Caco-2 (cell line): Measurements from ENCODE around the gene NRL. TPM values are rescaled to one million over a fixed set of nuclear protein-coding genes. Genes with fewer than 3 reads are reported as not detected.

ENCODE experiments used
- BruUV-seq: library from RNA; stranded (reverse); fragments of 400-500 nt; replicated peaks from 2 replicates; lab custom pipeline; 2021; lab: Mats Ljungman, UMichigan
- CTCF ChIA-PET: fragments of 300-600 bp; sonication (Branson Sonifier 250); formaldehyde crosslinking; loops from one replicate; lab custom pipeline; 2022; ENCODE audit warnings: antibody characterized with exemption; lab: Charles Lee
- POLR2A ChIA-PET: fragments of 300-600 bp; sonication (Branson Sonifier 250); formaldehyde crosslinking; loops from one replicate; lab custom pipeline; 2022; ENCODE audit warnings: antibody characterized with exemption; lab: Charles Lee
- DNase-seq, 2 experiments: peaks; one replicate each; pipeline versions ENCODE4 v3.0.0 to v3.0.0-alpha.2; 2020 to 2022
- H3K27me3 ChIP-seq: replicated peaks from 2 replicates; pipeline ENCODE4 v1.6.0; 2011; ENCODE audit warnings: low read length; ENCODE audit not compliant: control insufficient read depth, insufficient read depth
- H3K36me3 ChIP-seq: 2 replicates; pipeline ENCODE4 v1.5.1; 2011; ENCODE audit warnings: low read length; ENCODE audit not compliant: control insufficient read depth, insufficient read depth
- H3K4me1 ChIP-seq: fragments of 250-450 bp; sonication (Bioruptor Pico); 2 replicates; pipeline ENCODE4 v1.5.1; 2020; ENCODE audit warnings: mild to moderate bottlenecking
- H3K4me3 ChIP-seq: 2 replicates; pipeline ENCODE4 v1.5.1; 2011; ENCODE audit warnings: low read depth, mild to moderate bottlenecking, control low read depth, low read length
- H3K9me3 ChIP-seq: fragments of 250-450 bp; sonication (Bioruptor Pico); 2 replicates; pipeline ENCODE4 v1.5.1; 2020; ENCODE audit warnings: mild to moderate bottlenecking, moderate library complexity
- H3K27ac Mint-ChIP-seq: one replicate; pipeline ENCODE4 v1.8.0; 2022; ENCODE audit warnings: mixed read lengths; ENCODE audit not compliant: unreplicated experiment
- H3K27me3 Mint-ChIP-seq: one replicate; pipeline ENCODE4 v1.8.0; 2022; ENCODE audit warnings: mixed read lengths; ENCODE audit not compliant: insufficient read depth, unreplicated experiment
- H3K36me3 Mint-ChIP-seq: one replicate; pipeline ENCODE4 v1.8.0; 2022; ENCODE audit warnings: mild to moderate bottlenecking, mixed read lengths; ENCODE audit not compliant: insufficient read depth, unreplicated experiment
- H3K4me1 Mint-ChIP-seq: one replicate; pipeline ENCODE4 v1.8.0; 2022; ENCODE audit warnings: low read depth, mixed read lengths; ENCODE audit not compliant: unreplicated experiment
- H3K4me3 Mint-ChIP-seq: one replicate; pipeline ENCODE4 v1.8.0; 2022; ENCODE audit warnings: mild to moderate bottlenecking, moderate library complexity, mixed read lengths; ENCODE audit not compliant: unreplicated experiment
- H3K9me3 Mint-ChIP-seq: one replicate; pipeline ENCODE4 v1.8.0; 2022; ENCODE audit warnings: mixed read lengths; ENCODE audit not compliant: unreplicated experiment
- CTCF ChIP-seq, 2 experiments: fragments of 200-600 bp in 1 of 2; IDR thresholded peaks; 1 replicate in 1 of 2; 2 replicates in 1 of 2; pipeline versions ENCODE4 v1.5.1 to v1.8.0; 2011 to 2022; ENCODE audit warnings: antibody characterized with exemption in 1 of 2, control low read depth in 1 of 2, inconsistent platforms in 1 of 2, low read depth in 1 of 2, low read length in 1 of 2, mild to moderate bottlenecking in 1 of 2, moderate library complexity in 1 of 2; ENCODE audit not compliant: insufficient read depth in 1 of 2, severe bottlenecking in 1 of 2, unreplicated experiment in 1 of 2
- intact Hi-C: fragments of 100-400 bp; cut with micrococcal nuclease; formaldehyde crosslinking; loops from one replicate; pipeline ENCODE4 v1.10.0; 2022; ENCODE audit not compliant: unreplicated experiment
- total RNA-seq: library from RNA; stranded (reverse); gene quantifications from 2 replicates; pipeline ENCODE4 v1.2.3, GENCODE V29; 2022

The NRL gene
- total RNA-seq, 1 experiment from 2014 or later = 2.1 TPM

GRCh38 chr14:24092505-24093206 lies 22.1 kb downstream of the NRL start:
- H3K36me3 Mint-ChIP-seq = peaks cover 39% of the 10 kb centered on the region
- CTCF ChIA-PET = interaction anchor here (0.7 to 6.4 kb wide), 8 partner anchors 11 to 213 kb away, joined by 3 to 129 read pairs (median 10); partner anchors contain the start of genes DCAF11, NRL and TINF2
- no peak for TF ChIP-seq CTCF (IDR thresholded peaks at IDR 0.05; ENCODE audit: insufficient read depth in 1 of 2, low read depth in 1 of 2, low read length in 1 of 2, severe bottlenecking in 1 of 2, unreplicated experiment in 1 of 2)
- intact Hi-C loops = no loop called here
- no peaks in the 10 kb centered on the region for H3K9me3 Mint-ChIP-seq
- Histone ChIP-seq H3K36me3 (peaks cover 3% of the 10 kb centered on the region), H3K27me3 (no peaks in the 10 kb centered on the region), H3K9me3 (no peaks in the 10 kb centered on the region), H3K4me1 (peaks cover 21% of the 10 kb centered on the region), H3K4me3 (no peak overlapping the region)
- peak overlapping the region; percentile 99 for H3K27ac Mint-ChIP-seq
- peaks cover 24% of the 10 kb centered on the region for H3K4me1 Mint-ChIP-seq
- no peaks in the 10 kb centered on the region for H3K27me3 Mint-ChIP-seq
- no TSS peak for BruUV-seq
- POLR2A ChIA-PET = interaction anchor here (0.9 to 3.2 kb wide), 2 partner anchors 12 to 22 kb away, joined by 3 to 27 read pairs; partner anchors contain the start of genes DCAF11 and NRL
- no peak for DNase-seq
- peak overlapping the region; percentile 97 for H3K4me3 Mint-ChIP-seq

GRCh38 chr14:24092110-24092504 lies 22.6 kb downstream of the NRL start:
- Mint-ChIP-seq H3K27me3 (no peaks in the 10 kb centered on the region), H3K36me3 (peaks cover 38% of the 10 kb centered on the region), H3K27ac (peak overlapping the region; percentile 99), H3K4me3 (no peak overlapping the region), H3K9me3 (no peaks in the 10 kb centered on the region), H3K4me1 (peaks cover 24% of the 10 kb centered on the region)
- BruUV-seq = no TSS peak
- Histone ChIP-seq H3K4me3 (no peak overlapping the region), H3K4me1 (peaks cover 21% of the 10 kb centered on the region), H3K9me3 (no peaks in the 10 kb centered on the region), H3K27me3 (no peaks in the 10 kb centered on the region), H3K36me3 (peaks cover 3% of the 10 kb centered on the region)
- no peak for TF ChIP-seq CTCF (IDR thresholded peaks at IDR 0.05; ENCODE audit: insufficient read depth in 1 of 2, low read depth in 1 of 2, low read length in 1 of 2, severe bottlenecking in 1 of 2, unreplicated experiment in 1 of 2)
- intact Hi-C loops = no loop called here
- DNase-seq = no peak
- CTCF ChIA-PET = interaction anchor here (0.7 to 6.4 kb wide), 6 partner anchors 11 to 214 kb away, joined by 3 to 129 read pairs (median 14); partner anchors contain the start of genes DCAF11, NRL and TINF2
- POLR2A ChIA-PET = interaction anchor here (0.9 kb wide), 1 partner anchor 23 kb away, joined by 3 read pairs; the partner anchor contains the start of genes DCAF11 and NRL

- intact Hi-C loops = loop anchor here (1.0 to 2.0 kb wide), 2 partner anchors 32 to 75 kb away; no protein-coding TSS in a partner anchor
- H3K9me3 Mint-ChIP-seq = no peaks in the 10 kb centered on the region
Observed at GRCh38 chr14:24089890-24090289, 24.9 kb downstream of the NRL start.

More at GRCh38 chr14:24089890-24090289, 24.9 kb downstream of the NRL start:
- Histone ChIP-seq H3K9me3 (no peaks in the 10 kb centered on the region), H3K27me3 (no peaks in the 10 kb centered on the region), H3K4me3 (no peak overlapping the region), H3K4me1 (peaks cover 11% of the 10 kb centered on the region), H3K36me3 (no peaks in the 10 kb centered on the region)
- no peak for DNase-seq
- no peak for TF ChIP-seq CTCF (IDR thresholded peaks at IDR 0.05; ENCODE audit: insufficient read depth in 1 of 2, low read depth in 1 of 2, low read length in 1 of 2, severe bottlenecking in 1 of 2, unreplicated experiment in 1 of 2)
- Mint-ChIP-seq H3K4me1 (peaks cover 17% of the 10 kb centered on the region), H3K27me3 (no peaks in the 10 kb centered on the region), H3K4me3 (no peak overlapping the region), H3K27ac (no peak overlapping the region), H3K36me3 (peaks cover 18% of the 10 kb centered on the region)
- ChIA-PET POLR2A (no interaction called here), CTCF (interaction anchor here (0.6 to 6.4 kb wide), 7 partner anchors 9 to 71 kb away, joined by 3 to 129 read pairs (median 5); partner anchors contain the start of genes CARMIL3, DCAF11, IRF9 and NRL)
- BruUV-seq = no TSS peak
